SK-N-SH treated with all-trans-retinoic acid at 6 μM for 48 hours (cell line): ENCODE data around the gene JMJD8.
A peak's percentile ranks its signal among the peaks of the same experiment; 100 is the strongest.

Experiments used
- ATAC-seq: fragments of 200-7000 bp; cut with Tn5 transposase; 3 replicates; pipeline ENCODE4 v1.9.1; 2020; ENCODE audit warnings: mild to moderate bottlenecking, moderate library complexity
- ARNTL ChIP-seq: fragments of 450-650 bp; formaldehyde crosslinking; IDR thresholded peaks from 2 replicates; pipeline ENCODE4 v1.5.0; 2020; ENCODE audit warnings: low read depth, mild to moderate bottlenecking, moderate library complexity, borderline replicate concordance
- CREB5 ChIP-seq: fragments of 250-450 bp; sonication (Bioruptor Pico); IDR thresholded peaks from 2 replicates; pipeline ENCODE4 v1.5.1; 2020; ENCODE audit warnings: low read depth, mild to moderate bottlenecking, moderate library complexity
- CSRNP3 ChIP-seq: fragments of 250-450 bp; sonication (Bioruptor Pico); IDR thresholded peaks from 2 replicates; pipeline ENCODE4 v1.5.1; 2021; ENCODE audit warnings: mild to moderate bottlenecking, moderate library complexity
- GLIS3 ChIP-seq: fragments of 250-450 bp; sonication (Bioruptor Pico); IDR thresholded peaks from 2 replicates; pipeline ENCODE4 v1.5.0; 2020; ENCODE audit warnings: mild to moderate bottlenecking, moderate library complexity
- ISL1 ChIP-seq: fragments of 250-450 bp; sonication (Bioruptor Pico); IDR thresholded peaks from 2 replicates; pipeline ENCODE4 v2.1.2; 2022; ENCODE audit warnings: mild to moderate bottlenecking, moderate library complexity
- OSR1 ChIP-seq: fragments of 250-450 bp; sonication (Bioruptor Pico); IDR thresholded peaks from 2 replicates; pipeline ENCODE4 v1.8.0; 2022; ENCODE audit warnings: moderate library complexity, mild to moderate bottlenecking, inconsistent platforms
- PATZ1 ChIP-seq: fragments of 250-450 bp; sonication (Bioruptor Pico); IDR thresholded peaks from 2 replicates; pipeline ENCODE4 v1.8.0; 2020; ENCODE audit warnings: mild to moderate bottlenecking, moderate library complexity, borderline replicate concordance
- POU6F1 ChIP-seq: fragments of 250-450 bp; sonication (Bioruptor Pico); IDR thresholded peaks from 2 replicates; pipeline ENCODE4 v1.8.0; 2021; ENCODE audit warnings: low read depth, mild to moderate bottlenecking, moderate library complexity, borderline replicate concordance
- PPARA ChIP-seq: fragments of 250-450 bp; sonication (Bioruptor Pico); IDR thresholded peaks from 2 replicates; pipeline ENCODE4 v1.5.0; 2020; ENCODE audit warnings: mild to moderate bottlenecking, borderline replicate concordance
- RARB ChIP-seq: fragments of 250-450 bp; sonication (Bioruptor Pico); IDR thresholded peaks from 2 replicates; pipeline ENCODE4 v1.8.0; 2021; ENCODE audit warnings: mild to moderate bottlenecking, moderate library complexity
- SNAI2 ChIP-seq: fragments of 250-450 bp; sonication (Bioruptor Pico); IDR thresholded peaks from 2 replicates; pipeline ENCODE4 v1.5.0; 2020; ENCODE audit warnings: mild to moderate bottlenecking, moderate library complexity
- TCF4 ChIP-seq: fragments of 250-450 bp; sonication (Bioruptor Pico); IDR thresholded peaks from 2 replicates; pipeline ENCODE4 v1.8.0; 2021; ENCODE audit warnings: mild to moderate bottlenecking, moderate library complexity, borderline replicate concordance
- TSHZ2 ChIP-seq: fragments of 250-450 bp; sonication (Bioruptor Pico); IDR thresholded peaks from 2 replicates; pipeline ENCODE4 v1.5.0; 2020; ENCODE audit warnings: mild to moderate bottlenecking, moderate library complexity
- ZC3H10 ChIP-seq: fragments of 250-450 bp; sonication (Bioruptor Pico); IDR thresholded peaks from 2 replicates; pipeline ENCODE4 v1.5.1; 2021; ENCODE audit warnings: mild to moderate bottlenecking, moderate library complexity
- ZFP3 ChIP-seq: fragments of 250-450 bp; sonication (Bioruptor Pico); IDR thresholded peaks from 2 replicates; pipeline ENCODE4 v1.5.0; 2020; ENCODE audit warnings: mild to moderate bottlenecking, moderate library complexity
- ZFP30 ChIP-seq: fragments of 450-650 bp; formaldehyde crosslinking; IDR thresholded peaks from 2 replicates; pipeline ENCODE4 v1.5.0; 2022; ENCODE audit warnings: mild to moderate bottlenecking, moderate library complexity
- ZNF565 ChIP-seq: fragments of 450-650 bp; formaldehyde crosslinking; conservative IDR thresholded peaks from 2 replicates; pipeline ENCODE4 v1.5.0; 2020; ENCODE audit warnings: low read depth, mild to moderate bottlenecking, moderate library complexity
- ZNF70 ChIP-seq: fragments of 450-650 bp; formaldehyde crosslinking; IDR thresholded peaks from 2 replicates; pipeline ENCODE4 v1.5.0; 2020; ENCODE audit warnings: mild to moderate bottlenecking, moderate library complexity

The JMJD8 gene

GRCh38 chr16:714079-714478, 29.9 kb upstream of the JMJD8 start:
- no peak for ATAC-seq
- TF ChIP-seq ZC3H10 (CRISPR knock-in tag) = no peak
- no peak for TF ChIP-seq POU6F1 (CRISPR knock-in tag)
- 0 out of 2 replicates have a peak, but pooled peaks have one; percentile 53 for TF ChIP-seq ZNF70 (CRISPR knock-in tag)
- 0 out of 2 replicates have a peak, but pooled peaks have one; percentile 13 for TF ChIP-seq ZFP3 (CRISPR knock-in tag)
- TF ChIP-seq GLIS3 = no peak
- no peak for TF ChIP-seq CSRNP3
- TF ChIP-seq SNAI2 (CRISPR knock-in tag) = no peak
- no peak for TF ChIP-seq RARB (CRISPR knock-in tag)

GRCh38 chr16:712740-713250, 28.7 kb upstream of the JMJD8 start:
- peak; percentile 5 for ATAC-seq

GRCh38 chr16:711548-712320, 27.6 kb upstream of the JMJD8 start:
- no peak for TF ChIP-seq OSR1 (CRISPR knock-in tag)

GRCh38 chr16:711084-711483, 26.9 kb upstream of the JMJD8 start:
- no peak for TF ChIP-seq ARNTL
- no peak for TF ChIP-seq POU6F1 (CRISPR knock-in tag)
- no peak for TF ChIP-seq PPARA (CRISPR knock-in tag)
- no peak for TF ChIP-seq ISL1 (CRISPR knock-in tag)
- no peak for TF ChIP-seq GLIS3
- TF ChIP-seq ZFP30 (CRISPR knock-in tag) = no peak
- TF ChIP-seq PATZ1 (CRISPR knock-in tag) = no peak
- TF ChIP-seq TCF4 = no peak
- no peak for TF ChIP-seq ZNF565 (CRISPR knock-in tag)
- TF ChIP-seq CSRNP3 = no peak
- TF ChIP-seq TSHZ2 (CRISPR knock-in tag) = no peak
- TF ChIP-seq CREB5 (CRISPR knock-in tag) = no peak
- no peak for TF ChIP-seq RARB (CRISPR knock-in tag)
- no peak for ATAC-seq

More at GRCh38 chr16:711548-712320, 27.6 kb upstream of the JMJD8 start:
- peak; percentile 65 for ATAC-seq
